Endothelial cell of umbilical vein (primary cell): ENCODE data around the gene STN1. TPM values are rescaled to one million over a fixed set of nuclear protein-coding genes. Genes with fewer than 3 reads are reported as not detected.

Experiments
- BruUV-seq: library from RNA; stranded (reverse); fragments of 400-500 nt; replicated peaks from 2 replicates; lab custom pipeline; 2021; lab: Mats Ljungman, UMichigan
- CTCF ChIA-PET: fragments of 300-600, 350-600 bp; sonication (Branson Sonifier 250); formaldehyde crosslinking; loops from one replicate; lab custom pipeline; 2021; ENCODE audit warnings: antibody characterized with exemption, inconsistent platforms; lab: Charles Lee
- POLR2A ChIA-PET: fragments of 300-600, 350-600 bp; sonication (Branson Sonifier 250); formaldehyde crosslinking; loops from one replicate; lab custom pipeline; 2021; ENCODE audit warnings: antibody characterized with exemption, inconsistent platforms; lab: Charles Lee
- DNase-seq: peaks from one replicate; pipeline ENCODE4 v3.0.0-alpha.2; 2011; ENCODE audit warnings: low read depth, low spot score
- FAIRE-seq: peaks from 2 replicates; lab custom pipeline; 2011; peaks lifted over from hg19 to GRCh38; lab: Jason Lieb, UNC
- H2AFZ ChIP-seq: 2 replicates; pipeline ENCODE4 v1.6.0; 2012; ENCODE audit warnings: low read depth, low read length, control low read depth, inconsistent platforms
- H3K27ac ChIP-seq: 2 replicates; pipeline ENCODE4 v1.5.1; 2011; ENCODE audit warnings: low read depth, mild to moderate bottlenecking, control low read depth, low read length, moderate library complexity; ENCODE audit not compliant: insufficient read depth
- H3K27me3 ChIP-seq, 2 experiments: 2 replicates each; pipeline versions ENCODE4 v1.6.0 to v1.6.1; 2011; ENCODE audit warnings: low read length in 2 of 2, mixed read lengths in 1 of 2; ENCODE audit not compliant: control insufficient read depth in 2 of 2, insufficient read depth in 2 of 2
- H3K36me3 ChIP-seq, 2 experiments: 2 replicates in 1 of 2; 3 replicates in 1 of 2; pipeline ENCODE4 v1.5.1; 2011; ENCODE audit warnings: low read length in 2 of 2, mild to moderate bottlenecking in 1 of 2, moderate library complexity in 1 of 2; ENCODE audit not compliant: control insufficient read depth in 2 of 2, insufficient read depth in 2 of 2; ENCODE audit errors: extremely low read depth in 1 of 2
- H3K4me1 ChIP-seq: 3 replicates; pipeline ENCODE4 v1.5.1; 2011; ENCODE audit warnings: mild to moderate bottlenecking, low read length; ENCODE audit not compliant: control insufficient read depth, insufficient read depth; ENCODE audit errors: extremely low read depth
- H3K4me2 ChIP-seq: 2 replicates; pipeline ENCODE4 v1.6.1; 2011; ENCODE audit warnings: low read length, control low read depth, mixed read lengths; ENCODE audit not compliant: insufficient read depth
- H3K4me3 ChIP-seq, 3 experiments: fragments of 200-600 bp in 1 of 3; sonication (generic), shearing (Covaris generic) in 1 of 3; replicated peaks in 1 of 3; 2 replicates each; pipeline ENCODE4 v1.5.1; 2011 to 2016; ENCODE audit warnings: control low read depth in 3 of 3, low read length in 3 of 3, mild to moderate bottlenecking in 2 of 3, inconsistent platforms in 1 of 3, low read depth in 1 of 3, moderate library complexity in 1 of 3; ENCODE audit not compliant: insufficient read depth in 1 of 3
- H3K79me2 ChIP-seq: 2 replicates; pipeline ENCODE4 v1.6.0; 2012; ENCODE audit warnings: low read length, inconsistent platforms; ENCODE audit not compliant: control insufficient read depth, insufficient read depth
- H3K9ac ChIP-seq: replicated peaks from 2 replicates; pipeline ENCODE3; 2011; ENCODE audit warnings: low read length, control low read depth; ENCODE audit not compliant: insufficient read depth; ENCODE audit errors: extremely low read depth
- H3K9me1 ChIP-seq: replicated peaks from 3 replicates; pipeline ENCODE4 v1.6.0; 2011; ENCODE audit warnings: mild to moderate bottlenecking, low read length; ENCODE audit not compliant: control insufficient read depth, insufficient read depth; ENCODE audit errors: extremely low read depth
- H3K9me3 ChIP-seq: replicated peaks from 2 replicates; pipeline ENCODE4 v1.5.1; 2012; ENCODE audit warnings: low read length, inconsistent platforms; ENCODE audit not compliant: control insufficient read depth, insufficient read depth
- H4K20me1 ChIP-seq: replicated peaks from 2 replicates; pipeline ENCODE3; 2011; ENCODE audit warnings: mild to moderate bottlenecking, low read length; ENCODE audit not compliant: control insufficient read depth, insufficient read depth; ENCODE audit errors: extremely low read depth
- CTCF ChIP-seq, 2 donors: IDR thresholded peaks; 1 replicate in 1 of 2; 2 replicates in 1 of 2; pipeline ENCODE4 v1.5.1; 2011; ENCODE audit warnings: low read length in 2 of 2, mild to moderate bottlenecking in 2 of 2, moderate library complexity in 2 of 2, control low read depth in 1 of 2, inconsistent platforms in 1 of 2, low read depth in 1 of 2; ENCODE audit not compliant: insufficient read depth in 1 of 2; ENCODE audit errors: extremely low read depth in 1 of 2
- EZH2 ChIP-seq: IDR thresholded peaks from 2 replicates; pipeline ENCODE4 v1.6.1; 2012; ENCODE audit warnings: borderline replicate concordance, low read depth, mild to moderate bottlenecking, moderate library complexity, low read length, inconsistent platforms; ENCODE audit not compliant: severe bottlenecking
- FOS ChIP-seq: IDR thresholded peaks from 2 replicates; pipeline ENCODE4 v1.6.1; 2011; ENCODE audit warnings: mild to moderate bottlenecking, low read length, moderate library complexity, borderline replicate concordance; ENCODE audit not compliant: insufficient read depth
- GATA2 ChIP-seq: IDR thresholded peaks from 2 replicates; pipeline ENCODE4 v1.7.0; 2011; ENCODE audit warnings: low read depth, mild to moderate bottlenecking, moderate library complexity, mixed read lengths, low read length; ENCODE audit not compliant: insufficient read length, insufficient read depth
- JUN ChIP-seq: IDR thresholded peaks from 2 replicates; pipeline ENCODE4 v1.6.1; 2011; ENCODE audit warnings: borderline replicate concordance, low read depth; ENCODE audit not compliant: insufficient read length, insufficient read depth
- MAX ChIP-seq: IDR thresholded peaks from 2 replicates; pipeline ENCODE4 v1.6.1; 2011; ENCODE audit not compliant: insufficient read depth, insufficient read length
- MYC ChIP-seq: IDR thresholded peaks from one replicate; pipeline ENCODE4 v1.6.1; 2011; ENCODE audit warnings: mild to moderate bottlenecking, low read depth, low read length
- POLR2A ChIP-seq: IDR thresholded peaks from 2 replicates; pipeline ENCODE4 v1.6.1; 2012; ENCODE audit warnings: low read depth, mild to moderate bottlenecking, control low read depth, low read length
- POLR2AphosphoS5 ChIP-seq: IDR thresholded peaks from 2 replicates; pipeline ENCODE4 v1.6.1; 2012; ENCODE audit warnings: low read depth, mild to moderate bottlenecking, control low read depth, low read length, moderate library complexity; ENCODE audit not compliant: insufficient read depth
- dilution Hi-C: fragments of 300-500 bp; cut with MboI; formaldehyde crosslinking; loops from one replicate; pipeline ENCODE4 v1.15.0; 2019; ENCODE audit warnings: low sequenced_read_pairs; ENCODE audit not compliant: extremely low pct_ligation_motif_present
- intact Hi-C: fragments of 100-400 bp; cut with micrococcal nuclease; formaldehyde crosslinking; loops from one replicate; pipeline ENCODE4 v1.10.0; 2022
- polyA plus RNA-seq, 4 experiments: library from polyadenylated mRNA; depleted of rRNA in 3 of 4; stranded (reverse) in 3 of 4; unstranded in 1 of 4; fragments of >200 nt; gene quantifications; 2 replicates each; pipeline versions ENCODE4 v1.2.1 to v1.2.3, GENCODE V29; 2011 to 2012; ENCODE audit warnings: missing spikeins in 1 of 4
- total RNA-seq: library from RNA; stranded (reverse); gene quantifications from 2 replicates; pipeline ENCODE4 v1.2.3, GENCODE V29; 2021

The STN1 gene
- total and polyA plus RNA-seq, 2 donors (not counting 3 experiments of a cell fraction or from before 2014, with no cell fraction given) = 10.8 to 15.3 TPM

GRCh38 chr10:103939522-103939921, 21.5 kb upstream of the STN1 start:
- Histone ChIP-seq H3K4me3 (no peak overlapping the region), H3K9me1 (no peaks in the 10 kb centered on the region), H3K27ac (no peak overlapping the region), H3K4me2 (no peak overlapping the region), H3K9ac (no peak overlapping the region), H3K27me3 (no peaks in the 10 kb centered on the region), H2AFZ (no peak overlapping the region), H3K9me3 (no peaks in the 10 kb centered on the region), H3K79me2 (no peaks in the 10 kb centered on the region), H3K36me3 (no peaks in the 10 kb centered on the region), H3K4me1 (no peaks in the 10 kb centered on the region), H4K20me1 (no peaks in the 10 kb centered on the region)
- DNase-seq (no peak), FAIRE-seq (no peak)
- dilution Hi-C loops = no loop called here
- TF ChIP-seq POLR2AphosphoS5 (no peak), JUN (no peak), POLR2A (no peak), MYC (no peak), GATA2 (no peak), CTCF (IDR thresholded peaks at IDR 0.05; ENCODE audit: extremely low read depth in 1 of 2, insufficient read depth in 1 of 2, low read depth in 1 of 2, low read length in 2 of 2) (no peak), EZH2 (no peak), MAX (no peak), FOS (no peak)
- intact Hi-C loops = no loop called here
- CTCF ChIA-PET = interaction anchor here (1.0 to 1.2 kb wide), 3 partner anchors 9 to 51 kb away, joined by 3 read pairs; no protein-coding TSS in a partner anchor
- POLR2A ChIA-PET = no interaction called here
- no TSS peak for BruUV-seq
